HepG2 (cell line): ENCODE measurements around the gene LAPTM4A. TPM values are rescaled to one million over a fixed set of nuclear protein-coding genes. Genes with fewer than 3 reads are reported as not detected.

Experiments used
- ARHGAP35 ChIP-seq: sonication (generic); formaldehyde crosslinking; IDR thresholded peaks from 2 replicates; pipeline ENCODE4 v1.9.0; 2022; ENCODE audit warnings: mild to moderate bottlenecking, inconsistent platforms, moderate library complexity, missing genetic modification reagents, borderline replicate concordance
- DMAP1 ChIP-seq: IDR thresholded peaks from 2 replicates; pipeline ENCODE4 v1.6.1; 2016
- GATA4 ChIP-seq: sonication (generic); IDR thresholded peaks from 2 replicates; pipeline ENCODE4 v1.6.1; 2016; ENCODE audit warnings: antibody characterized with exemption, low read depth, borderline replicate concordance
- JUN ChIP-seq: sonication (generic); formaldehyde crosslinking; IDR thresholded peaks from 2 replicates; pipeline ENCODE4 v1.4.0; 2020; ENCODE audit warnings: mild to moderate bottlenecking, missing genetic modification reagents
- KDM2A ChIP-seq: sonication (generic); formaldehyde crosslinking; IDR thresholded peaks from 2 replicates; pipeline ENCODE4 v1.4.0; 2020; ENCODE audit warnings: low read depth, missing genetic modification reagents, borderline replicate concordance
- KDM5B ChIP-seq: sonication (generic); formaldehyde crosslinking; IDR thresholded peaks from 2 replicates; pipeline ENCODE4 v1.4.0; 2020; ENCODE audit warnings: missing genetic modification reagents, mild to moderate bottlenecking, borderline replicate concordance
- NFE2L1 ChIP-seq: sonication (generic); formaldehyde crosslinking; IDR thresholded peaks from 2 replicates; pipeline ENCODE4 v1.4.0; 2020; ENCODE audit warnings: missing genetic modification reagents, mild to moderate bottlenecking, borderline replicate concordance
- PRPF4 ChIP-seq: fragments of 200-400 bp; formaldehyde crosslinking; IDR thresholded peaks from 2 replicates; pipeline ENCODE4 v1.6.1; 2016; ENCODE audit warnings: low read length, low read depth; ENCODE audit not compliant: poor library complexity, severe bottlenecking
- SIN3A ChIP-seq: IDR thresholded peaks from 2 replicates; pipeline ENCODE4 v1.6.1; 2011; ENCODE audit warnings: low read depth, mild to moderate bottlenecking, control low read depth, low read length, borderline replicate concordance
- ZBTB20 ChIP-seq: sonication (generic); formaldehyde crosslinking; IDR thresholded peaks from 2 replicates; pipeline ENCODE4 v1.8.1; 2023; ENCODE audit warnings: missing genetic modification reagents, low read depth, mild to moderate bottlenecking, borderline replicate concordance
- ZBTB3 ChIP-seq: sonication (generic); formaldehyde crosslinking; IDR thresholded peaks from 2 replicates; pipeline ENCODE4 v1.4.0; 2020; ENCODE audit warnings: low read depth, mild to moderate bottlenecking, moderate library complexity, missing genetic modification reagents, borderline replicate concordance
- ZFP41 ChIP-seq: sonication (generic); formaldehyde crosslinking; IDR thresholded peaks from 2 replicates; pipeline ENCODE4 v1.4.0; 2020; ENCODE audit warnings: mild to moderate bottlenecking, missing genetic modification reagents, borderline replicate concordance
- ZNF101 ChIP-seq: sonication (generic); formaldehyde crosslinking; IDR thresholded peaks from 2 replicates; pipeline ENCODE4 v1.4.0; 2020; ENCODE audit warnings: mild to moderate bottlenecking, low read depth, missing genetic modification reagents, borderline replicate concordance
- ZNF232 ChIP-seq: sonication (generic); formaldehyde crosslinking; IDR thresholded peaks from 2 replicates; pipeline ENCODE4 v1.4.0; 2020; ENCODE audit warnings: missing genetic modification reagents, borderline replicate concordance
- ZNF432 ChIP-seq: sonication (generic); formaldehyde crosslinking; IDR thresholded peaks from 2 replicates; pipeline ENCODE4 v1.5.0; 2020; ENCODE audit warnings: missing genetic modification reagents, mild to moderate bottlenecking, borderline replicate concordance
- ZNF773 ChIP-seq: sonication (generic); formaldehyde crosslinking; IDR thresholded peaks from 2 replicates; pipeline ENCODE4 v1.4.0; 2020; ENCODE audit warnings: missing genetic modification reagents, borderline replicate concordance
- ZNF782 ChIP-seq: sonication (generic); formaldehyde crosslinking; IDR thresholded peaks from 2 replicates; pipeline ENCODE4 v1.4.0; 2020; ENCODE audit warnings: missing genetic modification reagents, mild to moderate bottlenecking, borderline replicate concordance
- polyA plus RNA-seq, 8 experiments: library from polyadenylated mRNA; depleted of rRNA in 3 of 8; stranded (reverse) in 7 of 8; unstranded in 1 of 8; fragments of >200 nt; fragmentation: Illumina TruSeq in 4 of 8; extraction: Trizol in 4 of 8; gene quantifications; 2 replicates each; pipeline versions ENCODE4 v1.2.1 to v1.2.3, GENCODE V29; 2011 to 2016; ENCODE audit warnings: low read depth in 4 of 8, missing spikeins in 1 of 8, mixed read lengths in 1 of 8; ENCODE audit not compliant: insufficient read depth in 1 of 8
- total RNA-seq, 5 experiments: library from RNA; depleted of rRNA; stranded (reverse); fragments of >200 nt; fragmentation: Illumina TruSeq; extraction: Trizol; gene quantifications; 2 replicates each; pipeline ENCODE4 v1.2.3, GENCODE V29; 2016; ENCODE audit warnings: low read depth in 1 of 5
- TF ChIP-seq, protein P1 (sequence below): sonication (generic); formaldehyde crosslinking; IDR thresholded peaks from 2 replicates; pipeline ENCODE4 v1.5.0; 2020; ENCODE audit warnings: mild to moderate bottlenecking, missing genetic modification reagents
- TF ChIP-seq, protein P2 (sequence below): sonication (generic); formaldehyde crosslinking; IDR thresholded peaks from 2 replicates; pipeline ENCODE4 v1.5.0; 2020; ENCODE audit warnings: missing genetic modification reagents
- TF ChIP-seq, protein P3 (sequence below): sonication (generic); formaldehyde crosslinking; IDR thresholded peaks from 2 replicates; pipeline ENCODE4 v1.4.0; 2020; ENCODE audit warnings: missing genetic modification reagents, borderline replicate concordance
- TF ChIP-seq, protein P4 (sequence below): sonication (generic); formaldehyde crosslinking; IDR thresholded peaks from 2 replicates; pipeline ENCODE4 v1.5.1; 2020; ENCODE audit warnings: missing genetic modification reagents, mild to moderate bottlenecking, borderline replicate concordance

LAPTM4A gene
- total and polyA plus RNA-seq, 2 of the 13 experiments (the other 11 are each of a cell fraction or from before 2014, with no cell fraction given): 116 to 558 TPM

DNA sequence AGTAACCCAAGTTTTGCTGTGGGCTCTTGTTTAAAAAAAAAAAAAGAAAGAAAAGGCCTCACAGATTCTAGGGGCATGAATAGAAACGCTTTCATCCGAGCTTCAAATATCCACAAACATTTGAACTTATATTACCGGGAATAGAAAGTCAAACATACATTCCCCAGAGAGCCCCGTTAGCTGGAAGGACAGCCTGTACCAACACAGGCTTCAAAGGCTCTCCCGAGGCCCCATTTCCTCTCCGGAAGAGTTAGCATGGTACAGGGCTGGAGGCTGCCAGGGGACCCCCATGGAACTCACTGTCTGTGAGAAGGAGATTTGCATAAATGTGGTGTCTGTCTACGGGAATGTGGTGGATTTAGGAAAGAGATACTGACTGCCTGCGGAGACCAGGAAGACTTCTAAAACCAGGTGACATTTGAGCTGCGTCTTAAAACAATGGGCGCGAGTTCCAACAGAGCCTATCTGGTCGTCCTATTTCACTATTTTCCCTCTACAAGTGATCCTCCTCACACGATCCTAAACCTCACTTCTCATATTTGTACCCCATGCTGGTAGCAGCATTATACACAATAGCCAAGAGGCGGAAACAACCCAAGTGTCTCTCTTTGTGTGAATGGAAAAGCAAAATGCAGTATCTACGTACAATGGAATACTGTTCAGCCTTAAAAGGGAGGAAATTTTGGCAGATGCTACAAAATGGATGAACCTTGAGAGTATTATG, 38.1 kb downstream of the LAPTM4A start (continued):
- TF ChIP-seq ZNF232 (CRISPR knock-in tag): no peak
- TF ChIP-seq ARHGAP35 (CRISPR knock-in tag): no peak
- TF ChIP-seq KDM2A: no peak; the same call in none of the 2 replicates
- TF ChIP-seq, protein P1, sequence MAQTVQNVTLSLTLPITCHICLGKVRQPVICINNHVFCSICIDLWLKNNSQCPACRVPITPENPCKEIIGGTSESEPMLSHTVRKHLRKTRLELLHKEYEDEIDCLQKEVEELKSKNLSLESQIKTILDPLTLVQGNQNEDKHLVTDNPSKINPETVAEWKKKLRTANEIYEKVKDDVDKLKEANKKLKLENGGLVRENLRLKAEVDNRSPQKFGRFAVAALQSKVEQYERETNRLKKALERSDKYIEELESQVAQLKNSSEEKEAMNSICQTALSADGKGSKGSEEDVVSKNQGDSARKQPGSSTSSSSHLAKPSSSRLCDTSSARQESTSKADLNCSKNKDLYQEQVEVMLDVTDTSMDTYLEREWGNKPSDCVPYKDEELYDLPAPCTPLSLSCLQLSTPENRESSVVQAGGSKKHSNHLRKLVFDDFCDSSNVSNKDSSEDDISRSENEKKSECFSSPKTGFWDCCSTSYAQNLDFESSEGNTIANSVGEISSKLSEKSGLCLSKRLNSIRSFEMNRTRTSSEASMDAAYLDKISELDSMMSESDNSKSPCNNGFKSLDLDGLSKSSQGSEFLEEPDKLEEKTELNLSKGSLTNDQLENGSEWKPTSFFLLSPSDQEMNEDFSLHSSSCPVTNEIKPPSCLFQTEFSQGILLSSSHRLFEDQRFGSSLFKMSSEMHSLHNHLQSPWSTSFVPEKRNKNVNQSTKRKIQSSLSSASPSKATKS (CRISPR knock-in tag): no peak
- TF ChIP-seq, protein P2, sequence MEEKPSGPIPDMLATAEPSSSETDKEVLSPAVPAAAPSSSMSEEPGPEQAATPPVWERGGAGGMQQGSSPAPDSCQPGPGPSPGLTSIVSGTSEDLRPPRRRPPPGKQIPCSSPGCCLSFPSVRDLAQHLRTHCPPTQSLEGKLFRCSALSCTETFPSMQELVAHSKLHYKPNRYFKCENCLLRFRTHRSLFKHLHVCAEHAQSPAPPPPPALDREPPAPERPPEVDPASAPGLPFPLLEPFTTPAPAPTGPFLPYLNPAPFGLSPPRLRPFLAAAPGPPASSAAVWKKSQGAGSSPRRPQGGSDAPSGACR (CRISPR knock-in tag): no peak
- TF ChIP-seq ZNF101 (CRISPR knock-in tag): no peak
- no peak for TF ChIP-seq JUN
- no peak for TF ChIP-seq ZNF432 (CRISPR knock-in tag)
- TF ChIP-seq SIN3A: 0 out of 2 replicates have a peak, but pooled peaks have one; percentile 8
- no peak for TF ChIP-seq ZFP41 (CRISPR knock-in tag)
- no peak for TF ChIP-seq PRPF4
- TF ChIP-seq ZNF782 (CRISPR knock-in tag): no peak
- TF ChIP-seq GATA4: peak; percentile 76; the same call in 1 of the 2 replicates
- TF ChIP-seq ZBTB20 (CRISPR knock-in tag): peak; percentile 58; the same call in 1 of the 2 replicates
- no peak for TF ChIP-seq ZBTB3
- TF ChIP-seq, protein P3, sequence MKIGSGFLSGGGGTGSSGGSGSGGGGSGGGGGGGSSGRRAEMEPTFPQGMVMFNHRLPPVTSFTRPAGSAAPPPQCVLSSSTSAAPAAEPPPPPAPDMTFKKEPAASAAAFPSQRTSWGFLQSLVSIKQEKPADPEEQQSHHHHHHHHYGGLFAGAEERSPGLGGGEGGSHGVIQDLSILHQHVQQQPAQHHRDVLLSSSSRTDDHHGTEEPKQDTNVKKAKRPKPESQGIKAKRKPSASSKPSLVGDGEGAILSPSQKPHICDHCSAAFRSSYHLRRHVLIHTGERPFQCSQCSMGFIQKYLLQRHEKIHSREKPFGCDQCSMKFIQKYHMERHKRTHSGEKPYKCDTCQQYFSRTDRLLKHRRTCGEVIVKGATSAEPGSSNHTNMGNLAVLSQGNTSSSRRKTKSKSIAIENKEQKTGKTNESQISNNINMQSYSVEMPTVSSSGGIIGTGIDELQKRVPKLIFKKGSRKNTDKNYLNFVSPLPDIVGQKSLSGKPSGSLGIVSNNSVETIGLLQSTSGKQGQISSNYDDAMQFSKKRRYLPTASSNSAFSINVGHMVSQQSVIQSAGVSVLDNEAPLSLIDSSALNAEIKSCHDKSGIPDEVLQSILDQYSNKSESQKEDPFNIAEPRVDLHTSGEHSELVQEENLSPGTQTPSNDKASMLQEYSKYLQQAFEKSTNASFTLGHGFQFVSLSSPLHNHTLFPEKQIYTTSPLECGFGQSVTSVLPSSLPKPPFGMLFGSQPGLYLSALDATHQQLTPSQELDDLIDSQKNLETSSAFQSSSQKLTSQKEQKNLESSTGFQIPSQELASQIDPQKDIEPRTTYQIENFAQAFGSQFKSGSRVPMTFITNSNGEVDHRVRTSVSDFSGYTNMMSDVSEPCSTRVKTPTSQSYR: no peak; the same call in 1 of the 2 replicates
- no peak for TF ChIP-seq NFE2L1
- TF ChIP-seq ZNF773 (CRISPR knock-in tag): no peak
- TF ChIP-seq, protein P4, sequence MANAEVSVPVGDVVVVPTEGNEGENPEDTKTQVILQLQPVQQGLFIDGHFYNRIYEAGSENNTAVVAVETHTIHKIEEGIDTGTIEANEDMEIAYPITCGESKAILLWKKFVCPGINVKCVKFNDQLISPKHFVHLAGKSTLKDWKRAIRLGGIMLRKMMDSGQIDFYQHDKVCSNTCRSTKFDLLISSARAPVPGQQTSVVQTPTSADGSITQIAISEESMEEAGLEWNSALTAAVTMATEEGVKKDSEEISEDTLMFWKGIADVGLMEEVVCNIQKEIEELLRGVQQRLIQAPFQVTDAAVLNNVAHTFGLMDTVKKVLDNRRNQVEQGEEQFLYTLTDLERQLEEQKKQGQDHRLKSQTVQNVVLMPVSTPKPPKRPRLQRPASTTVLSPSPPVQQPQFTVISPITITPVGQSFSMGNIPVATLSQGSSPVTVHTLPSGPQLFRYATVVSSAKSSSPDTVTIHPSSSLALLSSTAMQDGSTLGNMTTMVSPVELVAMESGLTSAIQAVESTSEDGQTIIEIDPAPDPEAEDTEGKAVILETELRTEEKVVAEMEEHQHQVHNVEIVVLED (CRISPR knock-in tag): no peak
- TF ChIP-seq DMAP1 (CRISPR knock-in tag): 0 out of 2 replicates have a peak, but pooled peaks have one; percentile 22
- no peak for TF ChIP-seq KDM5B
